Activated CD4-positive, CD25-positive, alpha-beta regulatory T cell treated with anti-CD3 and anti-CD28 coated beads, Interleukin-2, amount 50 U/mL, for 72 hours (primary cell): ENCODE measurements around the gene CETN3.

ENCODE experiments used
- DNase-seq: peaks from one replicate; pipeline ENCODE4 v3.0.0; 2021

CETN3 gene

DNA sequence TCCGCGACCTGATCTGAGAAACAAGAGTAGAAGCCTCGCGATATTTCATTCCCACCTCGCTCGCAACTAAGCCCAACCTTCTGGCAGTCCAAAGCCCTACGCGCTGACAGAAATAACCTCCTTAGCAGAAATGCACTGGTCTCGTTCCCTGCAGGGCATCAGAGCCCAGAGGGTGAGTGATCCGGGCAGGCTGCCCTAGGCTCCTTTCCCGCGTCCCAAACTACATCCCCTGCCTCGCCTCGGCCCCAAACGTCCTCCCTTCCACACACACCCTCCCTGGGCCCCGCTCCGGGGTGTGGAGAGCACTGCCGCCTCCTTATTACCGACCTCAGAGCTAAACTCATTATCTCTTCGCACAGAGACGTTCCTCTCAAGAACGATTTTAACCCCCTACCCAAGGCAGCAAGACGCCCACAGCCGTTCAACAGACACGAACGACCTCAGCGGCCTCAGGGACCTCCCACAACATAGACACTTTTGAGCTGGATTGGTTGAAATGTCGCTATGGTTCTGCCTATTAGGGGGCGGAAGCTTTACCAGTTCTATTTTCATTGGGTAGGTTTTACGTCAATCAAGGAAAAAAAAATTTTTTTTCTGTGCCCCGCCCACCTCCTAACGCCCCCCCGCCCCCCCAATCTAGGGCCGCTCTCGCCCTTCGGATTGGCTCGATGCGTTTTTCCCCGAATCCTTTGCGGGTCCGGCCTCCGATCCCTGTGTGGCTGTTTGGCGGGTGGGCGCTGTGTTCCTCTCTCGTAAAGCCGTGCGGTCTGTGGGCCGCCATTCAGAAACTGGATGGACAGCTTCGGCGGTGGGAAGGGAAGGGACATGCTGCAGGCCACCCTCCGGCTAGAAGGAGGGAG lies at the start of gene CETN3:
Gene CETN3 (minus strand): TSS at position 439 of the 860 bp plus-strand sequence. CDS start 95 bp downstream, at position 344.
- DNase-seq = peak; percentile 81

DNA sequence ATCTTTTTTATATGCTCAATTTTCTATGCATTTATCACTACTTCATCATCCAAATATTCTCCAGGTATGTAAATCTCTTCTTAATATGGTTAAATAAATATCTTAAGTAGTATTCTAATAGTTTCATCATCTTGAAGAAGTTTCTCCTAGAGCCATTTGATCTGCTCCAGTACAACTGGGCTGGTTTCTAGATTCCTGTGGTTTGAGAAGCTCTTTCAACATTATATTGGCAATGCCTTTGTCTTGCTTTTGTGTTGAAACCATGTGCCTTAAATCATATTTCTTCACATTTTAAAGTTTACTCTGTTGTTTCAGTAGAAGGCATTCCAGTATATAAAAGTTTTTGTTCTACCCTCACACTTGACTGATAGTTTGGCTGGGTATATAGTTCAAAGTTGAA lies 37.4 kb upstream of the CETN3 start:
- no peak for DNase-seq

DNA sequence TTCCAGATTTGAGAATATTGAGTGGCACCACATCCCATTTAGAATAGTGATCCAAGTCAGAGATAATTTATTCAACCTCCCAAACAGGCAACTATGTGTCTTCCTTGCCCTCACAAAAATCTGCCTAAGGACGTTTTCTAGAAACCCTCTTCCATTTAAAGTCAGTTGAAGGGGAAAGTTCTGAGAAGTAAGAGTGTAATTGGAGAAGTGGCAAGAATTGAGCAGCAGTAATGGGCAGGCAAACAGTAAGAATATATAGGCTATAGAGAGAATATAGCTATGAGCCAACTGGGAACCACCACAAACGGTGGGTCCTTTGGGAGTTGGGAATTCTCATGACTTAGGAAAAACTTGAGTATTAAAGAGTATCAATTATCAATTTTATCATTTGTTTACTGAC lies 31.1 kb upstream of the CETN3 start:
- DNase-seq = no peak

DNA sequence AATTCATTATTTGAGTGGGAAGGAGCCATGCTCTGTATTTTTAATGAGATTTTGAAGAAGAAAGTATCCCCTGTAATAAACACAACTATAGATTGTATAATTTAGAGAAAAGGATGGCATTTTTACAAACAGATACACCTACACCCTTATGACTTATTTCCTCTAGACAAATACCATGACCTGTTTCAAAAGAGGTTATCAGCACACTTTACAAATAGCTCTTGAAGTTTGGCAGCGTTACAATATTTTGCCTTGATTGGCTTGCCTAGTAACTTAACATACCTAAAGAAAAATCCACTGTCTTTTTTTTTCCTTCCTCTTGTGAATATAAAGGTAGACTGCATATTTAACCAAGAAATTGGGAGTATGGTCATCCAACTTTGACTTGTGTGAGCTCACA lies 28.5 kb upstream of the CETN3 start:
- no peak for DNase-seq

DNA sequence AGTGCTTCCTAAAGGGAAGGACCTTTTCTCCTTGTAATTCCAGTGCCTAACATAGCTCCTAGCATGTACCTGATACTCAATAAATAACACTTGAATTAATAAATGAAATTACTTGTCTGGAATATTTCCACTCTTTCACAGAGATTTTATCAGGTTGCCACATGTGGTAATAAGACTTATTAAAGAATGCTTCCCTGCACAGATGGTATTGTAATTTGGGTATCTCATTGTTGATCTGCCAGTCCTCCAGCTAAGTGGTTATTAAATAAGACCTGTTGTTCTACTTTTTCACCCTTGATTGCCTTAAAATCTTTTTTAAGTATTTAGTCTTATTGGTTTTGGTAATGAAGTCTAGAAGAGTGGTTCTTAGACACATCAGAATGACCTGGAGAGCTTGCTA lies 28.1 kb upstream of the CETN3 start:
- DNase-seq = no peak

DNA sequence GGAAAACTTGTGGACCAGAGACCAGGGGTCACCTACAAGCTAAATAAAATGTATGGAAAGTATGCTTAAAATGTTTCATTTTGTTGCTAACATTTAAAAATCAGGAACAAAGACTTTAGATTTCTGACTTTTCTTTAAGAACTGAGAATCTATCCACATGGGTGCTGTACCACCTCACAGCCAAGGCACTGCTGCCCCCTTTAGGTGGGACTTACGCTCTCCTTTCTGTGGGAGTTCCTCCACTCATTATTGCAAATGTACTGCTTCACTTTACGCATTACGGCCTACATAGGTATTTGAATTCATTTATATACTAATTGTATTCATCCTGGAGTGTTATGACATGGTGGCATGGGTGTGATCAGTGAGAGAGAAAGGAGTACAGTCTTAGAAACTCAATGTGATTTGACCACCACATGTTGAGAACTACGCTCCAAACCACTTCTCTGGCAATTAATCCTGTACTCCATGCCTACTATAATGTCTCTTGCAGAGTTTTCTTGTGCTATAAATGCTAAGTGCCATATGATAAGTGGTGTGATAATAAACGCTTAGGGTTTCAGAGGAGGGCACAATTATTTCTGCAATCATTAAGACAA lies 24.7 kb upstream of the CETN3 start:
- DNase-seq = no peak

DNA sequence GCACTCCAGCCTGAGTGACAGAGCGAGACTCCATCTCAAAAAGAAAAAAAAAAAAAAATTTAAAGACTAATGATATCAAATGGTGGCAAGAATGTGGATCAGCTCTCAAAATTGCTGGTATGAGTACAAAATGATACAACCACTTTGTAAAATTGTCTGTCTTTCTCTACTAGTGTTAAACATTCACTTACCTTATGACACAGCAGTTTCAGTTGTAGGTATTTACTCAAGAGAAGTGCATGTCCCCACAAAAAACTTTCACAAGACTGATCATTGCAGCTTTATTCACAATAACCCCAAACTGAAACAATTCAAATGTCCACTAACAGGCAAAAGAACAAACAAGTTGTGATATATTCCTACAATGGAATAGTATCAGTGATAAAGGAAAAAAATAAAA lies 14.7 kb upstream of the CETN3 start:
- DNase-seq = no peak

DNA sequence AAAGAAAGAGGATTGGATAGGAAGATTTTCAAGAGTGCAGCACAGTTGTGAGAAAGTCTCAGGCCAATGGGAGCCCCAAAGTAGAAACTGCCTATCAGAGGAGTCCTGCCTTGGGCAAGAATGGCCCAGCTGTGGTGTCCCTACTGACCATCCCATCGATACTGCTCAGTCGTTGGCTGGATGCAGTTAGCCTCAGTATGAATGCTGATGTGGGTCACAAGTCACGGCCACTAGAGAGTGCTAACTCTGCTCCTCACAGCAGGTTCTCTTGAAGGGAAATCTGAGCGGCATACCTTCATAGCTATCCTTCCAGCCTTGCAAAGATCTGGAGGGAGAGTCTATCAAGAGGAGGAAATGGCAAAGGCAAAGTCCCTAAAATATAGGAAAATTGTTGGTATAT lies 11.6 kb upstream of the CETN3 start:
- no peak for DNase-seq

DNA sequence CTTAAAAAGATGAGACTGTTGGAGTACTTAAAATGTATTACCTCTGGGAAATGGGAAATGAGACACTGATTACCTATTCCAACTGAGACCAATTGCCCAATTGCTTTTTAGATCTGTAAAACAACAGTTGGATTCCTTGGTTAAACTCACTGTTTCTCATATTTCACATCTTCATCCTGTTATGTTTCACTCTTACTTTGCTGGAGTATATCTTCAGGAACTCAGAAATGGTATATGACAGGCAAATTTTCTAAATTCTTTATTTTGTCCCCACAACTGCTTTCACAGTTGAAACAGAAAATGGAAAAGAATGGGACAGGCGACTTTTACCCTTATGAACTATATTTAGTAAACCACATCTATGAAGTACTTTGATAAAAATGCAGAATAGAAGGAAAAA lies 8.7 kb upstream of the CETN3 start:
- no peak for DNase-seq

DNA sequence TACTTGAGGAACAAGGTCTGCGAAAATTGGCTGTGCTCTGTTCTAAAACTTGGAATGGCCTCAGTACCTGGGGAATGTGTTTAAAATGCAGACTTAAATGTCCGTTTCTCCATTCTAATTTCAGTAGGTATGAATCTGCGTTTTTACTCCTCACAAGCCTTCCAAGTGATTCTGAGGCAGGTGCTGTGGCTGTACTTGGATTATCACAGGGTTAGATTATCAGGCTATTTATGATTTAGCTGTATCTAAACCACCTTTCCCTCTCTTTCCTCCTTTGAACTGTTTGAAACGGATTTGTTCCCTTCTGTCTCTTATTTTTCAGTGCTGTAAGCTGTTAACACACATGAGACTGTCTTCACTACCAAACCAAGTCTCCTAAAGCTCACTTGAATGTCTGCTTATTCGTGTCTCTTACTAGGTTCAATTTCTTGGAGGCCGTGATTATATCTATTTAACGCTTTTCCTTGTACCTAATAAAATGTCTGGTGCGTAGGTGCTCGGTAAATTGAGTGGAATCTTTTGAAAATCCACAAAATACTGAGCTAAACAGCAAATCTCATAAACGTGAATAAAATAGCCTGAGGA lies 714 bp upstream of the CETN3 start:
- DNase-seq = no peak

DNA sequence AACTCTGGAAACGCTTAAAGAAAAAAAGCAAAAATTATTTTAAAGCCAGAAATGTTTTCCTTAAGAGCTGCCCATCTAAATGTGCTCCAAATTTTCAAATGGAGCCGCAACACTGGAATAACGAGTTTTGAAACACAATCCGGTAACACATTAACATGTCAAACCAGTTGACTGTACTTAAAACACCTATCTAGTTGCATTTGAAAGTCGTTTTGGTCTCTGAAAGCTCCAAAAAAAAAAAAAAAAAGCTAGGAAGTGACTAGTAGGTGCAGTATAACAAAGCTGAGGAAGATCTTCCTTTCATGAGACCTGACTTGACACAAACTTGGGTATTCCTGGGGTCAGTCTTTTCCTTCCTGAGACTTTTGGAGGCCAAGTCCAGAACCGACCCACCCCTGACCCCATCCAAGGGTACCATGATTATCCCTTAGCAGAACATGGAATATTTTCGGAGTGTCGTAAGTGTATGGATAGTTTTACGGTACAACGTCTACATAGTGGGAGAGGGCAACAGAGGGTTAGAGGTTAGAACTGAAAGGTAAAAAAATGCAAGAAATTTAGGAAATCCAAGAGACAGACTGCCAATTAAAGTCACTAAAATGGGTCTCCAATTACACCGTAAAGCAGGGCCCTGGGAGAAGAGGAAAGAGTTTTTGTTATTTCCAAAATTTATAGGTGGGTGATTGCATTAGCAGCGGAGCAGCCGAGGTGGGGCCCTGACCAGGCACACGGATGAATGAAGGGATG lies 812 bp downstream of the CETN3 start:
- no peak for DNase-seq

DNA sequence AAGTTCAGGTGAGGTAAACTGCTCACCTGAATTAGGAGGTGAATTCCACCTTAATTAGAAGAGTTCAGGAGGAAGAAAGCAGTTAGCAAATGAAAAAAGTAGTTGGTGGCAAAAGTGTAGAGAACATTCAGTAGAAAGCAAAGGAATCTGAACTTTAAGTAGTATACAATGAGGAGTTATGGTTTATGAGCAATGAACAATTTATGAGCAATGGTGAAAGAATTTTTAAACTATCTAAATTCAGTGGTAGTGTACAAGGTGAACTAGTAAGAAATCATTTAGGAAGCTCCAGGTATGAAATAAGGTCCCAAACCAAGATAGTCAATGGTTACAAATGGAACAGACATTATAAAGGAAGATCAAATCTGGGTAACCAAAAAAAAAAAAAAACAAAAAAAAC lies 3.1 kb downstream of the CETN3 start:
- DNase-seq = no peak

DNA sequence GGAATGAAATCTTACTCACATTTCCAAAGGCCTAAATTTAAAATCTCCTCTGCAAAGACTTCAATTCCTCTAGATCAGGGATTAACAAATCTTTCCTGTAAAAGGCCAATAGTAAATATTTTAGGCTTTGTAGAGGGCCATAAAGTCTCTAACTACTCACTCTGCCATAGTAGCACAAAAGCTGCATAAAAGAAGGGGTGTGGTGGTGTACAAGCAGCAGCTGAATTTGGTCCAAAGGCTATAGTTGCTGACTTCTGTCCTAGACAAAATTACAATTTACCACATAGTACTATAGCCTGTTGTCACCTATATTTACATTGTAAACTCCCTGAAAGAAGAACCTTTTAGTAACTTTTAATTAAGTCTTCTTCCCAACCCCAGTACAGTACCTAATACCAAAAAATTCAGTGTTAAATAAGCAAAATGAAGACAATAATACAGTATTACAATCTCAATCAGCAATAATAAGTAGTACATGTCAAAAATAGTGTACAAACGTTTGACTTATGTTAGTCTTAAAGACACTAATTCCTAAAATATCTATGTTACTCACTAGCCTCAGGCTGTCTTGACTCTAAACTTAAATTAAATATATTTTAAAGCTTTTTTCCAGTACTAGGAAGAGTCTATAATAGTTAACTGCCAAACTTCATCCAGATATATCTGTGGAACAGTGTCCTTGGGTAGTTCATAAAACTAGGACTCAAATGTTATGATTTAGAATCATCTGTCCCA lies 6.9 kb downstream of the CETN3 start:
- no peak for DNase-seq

DNA sequence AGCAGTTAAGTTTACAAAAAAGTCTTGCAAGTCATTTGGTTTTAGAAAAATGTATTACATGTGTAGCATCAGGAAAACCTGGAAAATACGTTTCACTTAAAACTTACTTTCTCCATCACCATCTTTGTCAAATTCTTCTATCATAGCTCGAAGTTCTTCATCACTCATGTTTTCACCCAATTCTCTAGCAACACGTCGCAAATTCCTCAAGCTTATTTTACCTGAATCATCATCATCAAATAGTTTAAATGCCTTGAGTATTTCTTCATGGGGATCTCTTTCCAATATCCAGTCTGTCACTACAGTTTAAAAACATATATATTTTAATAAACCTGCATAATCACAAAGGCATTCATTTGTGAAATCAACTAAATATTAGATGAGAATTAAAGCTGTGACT lies 10.3 kb downstream of the CETN3 start:
- DNase-seq = no peak

DNA sequence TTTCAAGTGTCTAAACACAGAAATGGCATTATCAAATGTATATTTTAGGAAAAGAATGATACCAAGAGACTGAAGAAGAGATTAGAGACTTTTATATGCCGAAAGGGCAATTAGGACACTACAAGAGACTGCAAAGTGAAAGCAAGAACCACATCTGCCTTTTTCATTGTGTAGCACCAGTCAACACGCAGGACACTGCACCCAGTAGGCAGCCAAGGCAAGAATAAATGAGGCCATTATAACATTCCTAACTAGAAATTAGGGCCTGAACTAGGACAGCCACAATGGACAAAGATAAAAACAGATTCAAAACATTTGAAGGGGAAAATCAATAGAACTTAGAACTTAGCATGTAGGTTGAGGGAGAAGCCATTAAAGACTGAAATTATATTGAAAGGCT lies 10.8 kb downstream of the CETN3 start:
- no peak for DNase-seq

DNA sequence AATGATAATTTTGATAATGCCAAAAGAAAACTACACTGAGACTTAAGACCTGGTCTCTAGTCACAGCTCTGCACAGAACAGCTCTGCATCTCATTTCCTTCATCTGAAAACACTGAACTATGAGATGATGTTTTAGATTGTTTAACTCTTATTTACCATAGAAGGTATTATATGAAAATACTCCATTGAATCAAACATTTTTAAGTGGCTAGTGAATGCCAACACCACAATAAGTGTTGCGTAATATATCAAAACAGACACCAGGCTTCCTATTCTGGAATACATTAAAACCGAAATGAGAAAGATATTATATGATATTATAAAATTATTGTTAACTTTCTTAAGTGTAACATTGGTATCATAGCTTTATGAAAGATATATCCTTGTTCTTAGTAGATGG lies 14.6 kb downstream of the CETN3 start:
- no peak for DNase-seq

DNA sequence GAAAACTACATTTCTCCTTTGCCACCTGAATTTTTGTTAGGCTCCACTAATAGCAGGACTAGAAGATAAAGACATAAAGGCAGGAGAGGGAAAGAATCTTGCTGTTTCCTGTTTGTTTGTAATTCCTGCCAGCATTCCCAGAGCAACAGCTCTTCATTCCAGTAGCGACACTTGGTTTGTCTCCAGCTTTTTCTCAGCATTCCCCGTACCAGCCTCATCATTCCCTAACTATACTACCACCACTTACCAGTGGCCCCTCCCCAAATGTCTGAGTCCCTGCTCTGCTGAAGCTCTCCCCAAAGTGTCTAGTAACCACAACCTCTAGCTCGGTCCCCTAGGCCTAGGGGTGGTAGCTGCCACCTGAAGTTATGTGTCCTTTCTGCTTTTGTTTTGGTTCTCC lies 18.6 kb downstream of the CETN3 start:
- DNase-seq = no peak

DNA sequence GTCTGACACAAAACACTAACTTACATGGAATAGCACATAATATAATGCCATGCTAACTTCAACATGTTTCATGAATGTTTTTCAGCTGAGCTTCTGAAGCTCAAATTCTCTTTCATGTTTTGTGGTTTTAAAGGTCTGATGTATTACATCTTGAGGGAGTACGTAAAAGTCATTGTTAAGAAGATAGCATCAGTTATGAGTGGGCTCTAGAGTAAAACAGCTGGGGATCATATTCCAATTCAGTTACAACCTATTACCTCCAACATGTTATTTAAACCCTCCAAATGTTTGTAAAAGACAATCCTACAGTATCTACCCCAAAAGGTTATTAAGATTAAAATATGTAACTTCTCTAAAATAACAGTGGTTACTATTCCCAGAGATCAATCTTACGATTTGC lies 19.2 kb downstream of the CETN3 start:
- DNase-seq = no peak

DNA sequence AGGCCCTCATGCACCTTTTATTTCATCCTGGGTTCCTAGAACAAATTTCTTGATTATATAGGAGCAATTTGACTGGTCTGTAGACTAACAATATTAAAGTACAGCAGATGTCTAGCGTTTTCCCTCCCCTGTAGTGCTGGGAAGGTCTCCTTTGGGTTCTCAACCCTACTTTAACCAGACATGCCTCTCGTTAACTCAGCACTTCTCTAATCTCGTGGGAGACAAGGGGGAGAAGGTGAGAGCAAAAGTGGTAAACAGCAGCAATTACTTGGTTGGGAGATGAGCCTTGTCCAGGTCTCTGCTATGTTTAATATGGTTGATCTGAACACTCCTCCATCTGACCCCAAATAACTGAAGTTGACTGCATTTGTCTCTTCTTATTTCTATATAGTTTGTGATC lies 22.0 kb downstream of the CETN3 start:
- DNase-seq = no peak

DNA sequence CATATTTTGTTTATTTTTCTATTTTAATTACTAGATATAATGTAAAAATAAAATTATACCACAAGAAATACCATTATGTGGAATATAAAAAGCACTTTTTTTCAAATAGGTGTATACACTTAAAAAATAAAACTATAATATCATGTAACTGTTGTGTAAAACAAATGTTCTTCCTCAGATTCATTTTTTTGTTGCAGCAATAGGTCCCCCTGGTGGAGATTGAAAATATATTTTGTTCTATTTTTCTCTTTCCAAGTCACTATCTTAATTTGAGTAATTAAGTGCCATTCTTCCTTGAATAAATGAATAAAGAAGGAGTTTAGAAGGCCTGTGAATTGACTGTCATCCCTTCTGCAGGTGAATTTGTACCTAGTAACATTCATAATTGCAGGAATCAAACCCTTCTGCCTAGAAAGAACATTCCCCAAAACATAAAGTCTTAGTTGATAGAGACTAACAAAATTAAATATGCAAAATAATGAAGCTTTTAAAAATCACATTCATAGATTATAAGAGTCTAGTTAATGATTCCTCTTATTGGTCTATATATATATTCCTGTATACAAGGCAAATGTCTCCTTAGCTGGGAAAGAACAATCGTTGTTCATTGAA lies 23.4 kb downstream of the CETN3 start:
- no peak for DNase-seq

DNA sequence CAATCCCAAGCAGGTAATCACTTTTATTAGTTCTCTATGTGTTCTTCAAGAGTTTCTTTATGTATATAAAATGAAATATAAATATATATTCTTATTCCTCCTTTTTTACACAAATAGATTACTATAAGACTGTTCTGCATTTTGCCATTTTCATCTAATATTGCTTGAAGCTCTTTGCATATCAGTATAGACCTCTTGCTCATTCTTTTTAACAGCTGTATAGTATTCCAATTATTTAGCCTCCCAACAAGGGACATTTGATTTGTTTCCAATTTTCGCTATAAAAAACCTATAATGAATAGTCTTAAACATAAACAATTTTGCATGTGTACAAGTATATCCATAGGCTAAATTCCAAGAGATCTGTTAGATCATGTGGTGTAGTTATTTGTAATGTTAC lies 25.2 kb downstream of the CETN3 start:
- DNase-seq = no peak

DNA sequence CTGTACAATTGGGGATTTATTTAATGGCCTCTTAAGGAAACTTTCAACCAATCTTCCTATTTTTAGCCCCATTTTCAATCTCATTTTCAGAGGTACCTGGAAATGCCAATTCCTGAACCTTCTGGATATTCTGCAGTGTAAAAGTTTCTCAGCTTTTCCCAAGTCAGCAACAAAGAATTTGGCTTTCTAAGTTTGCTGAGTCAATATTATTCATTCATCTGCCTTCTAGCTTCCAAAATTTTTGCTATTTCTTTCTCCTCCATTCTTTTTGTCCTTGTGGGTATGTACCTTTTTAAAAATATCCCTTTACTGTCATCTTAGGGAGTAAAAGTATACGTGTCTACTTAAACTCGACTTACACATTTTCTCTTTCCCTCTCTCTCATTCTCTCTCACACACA lies 25.7 kb downstream of the CETN3 start:
- DNase-seq = no peak
